Choroid plexus epithelial cell (primary cell): ENCODE data around the gene FCF1.

Experiments
- DNase-seq: peaks from one replicate; pipeline ENCODE4 v3.0.0-alpha.2; 2010; ENCODE audit warnings: low read depth
- H3K4me3 ChIP-seq: 2 replicates; pipeline ENCODE4 v1.5.1; 2011; ENCODE audit warnings: low read depth, mild to moderate bottlenecking, control low read depth, low read length, moderate library complexity
- CTCF ChIP-seq: conservative IDR thresholded peaks from 2 replicates; pipeline ENCODE4 v1.5.1; 2011; ENCODE audit warnings: low read depth, mild to moderate bottlenecking, control low read depth, inconsistent platforms, low read length, moderate library complexity

Gene FCF1

DNA sequence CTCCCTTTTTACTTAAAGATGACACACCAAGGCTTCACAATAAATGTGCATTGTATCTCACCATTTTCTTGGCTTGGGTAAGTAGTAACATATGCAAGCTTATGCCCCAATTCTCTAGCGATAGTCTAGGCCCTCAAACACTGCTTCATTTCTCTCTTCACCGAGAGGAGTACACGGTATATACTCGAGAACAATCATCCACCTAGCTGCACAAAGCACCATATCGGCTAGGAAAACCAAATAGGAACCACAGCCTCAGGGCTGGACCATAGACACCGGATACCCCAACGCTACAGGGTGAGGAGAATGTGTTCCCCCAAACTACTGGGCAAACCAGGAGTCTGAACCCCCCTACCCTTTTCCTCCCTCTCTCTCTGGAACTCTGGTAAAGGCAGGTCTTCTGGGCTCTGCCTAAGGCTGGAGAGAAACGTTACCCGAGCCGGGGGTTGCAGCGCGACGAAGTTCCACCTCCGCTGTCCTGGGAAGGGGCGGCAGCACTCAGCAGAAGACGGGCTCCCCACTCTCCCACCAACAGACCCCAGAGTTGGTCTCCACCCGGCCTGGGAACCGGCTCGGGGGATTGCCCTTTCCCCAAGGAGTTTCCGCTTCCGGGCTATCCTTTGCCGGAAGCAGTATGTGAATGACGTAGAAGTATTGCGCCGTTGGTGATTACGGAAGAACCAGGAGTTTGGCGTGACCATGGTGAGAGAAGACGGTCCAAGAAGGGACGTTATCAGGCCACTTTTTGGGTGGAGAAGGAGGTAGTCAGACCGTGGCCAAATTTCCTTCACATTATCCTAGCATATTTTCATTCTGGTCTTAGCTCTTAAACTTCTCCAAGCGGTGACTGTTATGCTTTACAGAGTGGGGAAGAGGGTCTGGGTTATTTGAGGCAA lies at the start of gene FCF1, which contains the start of gene AREL1:
Gene FCF1, plus strand, starts transcription at position 646 of the 896 bp plus-strand sequence. Its CDS starts 54 bp downstream, at position 700.
Gene AREL1, minus strand, starts transcription at position 582 of the 896 bp plus-strand sequence. CDS start 27,465 bp downstream, outside the sequence.
- H3K4me3 ChIP-seq: peak within 1 kb of the TSS; percentile 82
- peak; percentile 88 for DNase-seq
- no peak for TF ChIP-seq CTCF

DNA sequence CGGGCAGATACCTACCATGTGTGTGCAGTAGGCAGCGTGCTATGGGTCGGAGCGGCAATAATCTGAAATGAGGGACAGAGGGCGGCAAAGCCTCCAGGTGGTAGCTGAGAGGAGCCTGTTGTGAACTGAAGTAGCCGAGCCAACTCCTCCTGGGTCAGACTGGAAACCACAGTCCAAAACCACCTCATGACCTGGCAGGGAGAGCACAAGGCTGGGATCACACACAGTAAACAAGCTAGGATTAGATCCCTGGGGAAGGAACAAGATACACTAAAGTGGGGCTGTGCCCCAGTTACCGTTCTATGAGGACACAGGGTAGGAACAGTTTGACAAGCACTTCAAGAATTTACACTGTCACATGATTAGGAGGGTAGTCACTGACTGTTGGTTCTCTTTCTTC lies 49.1 kb upstream of the FCF1 start:
- no peak for TF ChIP-seq CTCF
- H3K4me3 ChIP-seq: no peak overlapping the region
- no peak for DNase-seq

DNA sequence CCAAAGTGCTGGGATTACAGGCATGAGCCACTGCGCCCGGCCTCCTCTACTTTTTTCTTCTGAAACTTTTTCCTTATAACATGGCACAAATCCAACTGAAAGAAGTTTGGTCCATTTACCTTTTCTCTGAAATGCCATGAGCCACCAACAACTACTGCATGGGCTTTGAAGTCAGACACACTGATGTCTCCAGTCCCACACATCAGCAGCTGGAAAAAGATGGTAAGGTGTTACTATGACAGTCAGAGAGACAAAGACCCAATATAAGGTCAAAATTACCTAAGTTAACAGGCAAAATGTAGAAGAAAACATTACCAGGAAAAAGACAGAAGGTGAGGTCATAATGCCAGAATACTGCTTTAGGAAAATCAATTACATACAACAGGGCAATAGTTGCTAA lies 48.2 kb upstream of the FCF1 start:
- no peak overlapping the region for H3K4me3 ChIP-seq
- TF ChIP-seq CTCF: no peak
- no peak for DNase-seq

DNA sequence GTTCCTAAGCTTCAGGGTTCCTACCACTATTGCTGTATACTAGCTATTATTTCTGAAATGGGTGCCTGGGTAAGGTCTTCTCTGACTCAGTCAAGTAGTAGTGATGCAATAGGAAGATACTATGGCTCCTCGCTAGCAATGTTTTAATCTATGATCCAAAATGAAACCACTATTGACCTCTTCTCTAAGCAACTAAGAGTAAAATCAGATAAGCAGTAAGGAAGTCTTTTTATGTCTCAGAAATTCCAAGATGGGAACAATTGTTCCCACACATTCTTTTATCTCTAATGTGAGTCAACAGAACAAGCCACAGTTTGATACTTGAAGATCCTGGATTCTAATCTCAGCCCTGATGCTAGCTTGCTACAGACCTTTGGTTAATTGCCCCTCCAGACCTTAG lies 45.2 kb upstream of the FCF1 start:
- no peak for TF ChIP-seq CTCF
- no peak overlapping the region for H3K4me3 ChIP-seq
- DNase-seq: peak; percentile 75

- no peak overlapping the region for H3K4me3 ChIP-seq
- no peak for DNase-seq
- no peak for TF ChIP-seq CTCF
Measured at GRCh38 chr14:74669256-74669655, 43.7 kb upstream of the FCF1 start.

GRCh38 chr14:74669846-74670245 lies 43.1 kb upstream of the FCF1 start:
- DNase-seq: no peak
- no peak overlapping the region for H3K4me3 ChIP-seq
- TF ChIP-seq CTCF: no peak

GRCh38 chr14:74670726-74671411 lies 42.1 kb upstream of the FCF1 start:
- peak; percentile 56 for DNase-seq
- H3K4me3 ChIP-seq: no peak overlapping the region
- TF ChIP-seq CTCF: no peak
